Lung (tissue), 12 donors: ENCODE measurements around the gene KHK. TPM values are rescaled to one million over a fixed set of nuclear protein-coding genes. Genes with fewer than 3 reads are reported as not detected.

ENCODE experiments used
- ATAC-seq: fragments of 200-7000 bp; cut with Tn5 transposase; one replicate; pipeline ENCODE4 v1.9.1; 2020; ENCODE audit warnings: moderate number of reproducible peaks; ENCODE audit not compliant: insufficient read depth, low FRiP score
- DNase-seq, 3 donors: peaks; one replicate each; pipeline ENCODE4 v3.0.0-alpha.2; 2013 to 2017
- H3K27ac ChIP-seq, 2 donors: one replicate each; pipeline ENCODE4 v1.5.1; 2013; ENCODE audit warnings: mild to moderate bottlenecking in 2 of 2, moderate library complexity in 2 of 2, control low read depth in 1 of 2, inconsistent platforms in 1 of 2, low read depth in 1 of 2, low read length in 1 of 2
- H3K27me3 ChIP-seq, 3 donors: one replicate each; pipeline ENCODE4 v1.5.1; 2013; ENCODE audit warnings: low read length in 2 of 3; ENCODE audit not compliant: control insufficient read depth in 3 of 3, insufficient read depth in 3 of 3
- H3K36me3 ChIP-seq, 4 donors: one replicate each; pipeline ENCODE4 v1.5.1; 2013; ENCODE audit warnings: low read length in 4 of 4, mild to moderate bottlenecking in 1 of 4, moderate library complexity in 1 of 4; ENCODE audit not compliant: control insufficient read depth in 4 of 4, insufficient read depth in 4 of 4
- H3K4me1 ChIP-seq, 5 donors: one replicate each; pipeline ENCODE4 v1.5.1; 2013; ENCODE audit warnings: low read length in 5 of 5, mild to moderate bottlenecking in 2 of 5, moderate library complexity in 1 of 5; ENCODE audit not compliant: control insufficient read depth in 5 of 5, insufficient read depth in 5 of 5
- H3K4me3 ChIP-seq: one replicate; pipeline ENCODE4 v1.5.1; 2013; ENCODE audit warnings: mild to moderate bottlenecking, control low read depth, moderate library complexity
- H3K9ac ChIP-seq, 2 donors: one replicate each; pipeline ENCODE4 v1.5.1; 2013; ENCODE audit warnings: low read length in 2 of 2, control low read depth in 1 of 2; ENCODE audit not compliant: insufficient read depth in 1 of 2
- H3K9me3 ChIP-seq, 4 donors: one replicate each; pipeline ENCODE4 v1.5.1; 2013; ENCODE audit warnings: low read length in 3 of 4, mild to moderate bottlenecking in 1 of 4, moderate library complexity in 1 of 4; ENCODE audit not compliant: control insufficient read depth in 4 of 4, insufficient read depth in 3 of 4
- CTCF ChIP-seq: IDR thresholded peaks from 2 replicates; pipeline ENCODE4 v1.5.1; 2012; ENCODE audit warnings: mild to moderate bottlenecking; ENCODE audit errors: control extremely low read depth, extremely low read depth
- WGBS, 2 donors: extraction: QIAGEN DNeasy Blood & Tissue Kit; methylation state at CpG; one replicate each; pipeline ENCODE4 v1.1.7; 2013; 5-methylcytosine and 5-hydroxymethylcytosine counted together
- polyA plus RNA-seq, 2 donors: library from polyadenylated mRNA; stranded (reverse); fragments of 200-250 nt; gene quantifications; one replicate each; pipeline ENCODE4 v1.2.1, GENCODE V29; 2013
- total RNA-seq, 2 donors: library from RNA; depleted of rRNA in 1 of 2; stranded (reverse); fragments of >200 nt in 1 of 2; gene quantifications; one replicate each; pipeline ENCODE4 v1.2.1, GENCODE V29; 2014 to 2021
- donor health status: control.
- donor health status: control.
- donor health status: Bipolar disorder and iron deficiency.
- donor health status: healthy.
- donor health status: DM: yes; HTN: yes; CAD: no.

KHK gene
- total and polyA plus RNA-seq, 4 donors = 1.6 to 7.6 (median 3.7) TPM

GRCh38 chr2:27058210-27058609 is 28.4 kb upstream of the KHK start:
- 94 to 96% methylated on average over 10 of the region's 10 CpGs for WGBS, 2 donors
- no peaks in the 10 kb centered on the region for H3K9me3 ChIP-seq
- H3K4me1 ChIP-seq = no peaks in the 10 kb centered on the region
- no peak for TF ChIP-seq CTCF
- no peaks in the 10 kb centered on the region for H3K27me3 ChIP-seq
- H3K4me3 ChIP-seq = no peak overlapping the region
- H3K9ac ChIP-seq = no peak overlapping the region
- no peak for ATAC-seq
- H3K27ac ChIP-seq = no peak overlapping the region
- peaks cover 5 to 59% (median 47%) of the 10 kb centered on the region in 4 donors for H3K36me3 ChIP-seq
- no peak for DNase-seq

- no peak for ATAC-seq
- TF ChIP-seq CTCF = no peak
Measured at GRCh38 chr2:27059141-27059820, 27.3 kb upstream of the KHK start.

GRCh38 chr2:27060323-27060722 is 26.2 kb upstream of the KHK start:
- Histone ChIP-seq H3K4me1 (peaks cover 0 to 8% (median 0%) of the 10 kb centered on the region in 5 donors), H3K36me3 (peaks cover 5 to 45% (median 34%) of the 10 kb centered on the region in 4 donors), H3K27ac (no peak overlapping the region), H3K27me3 (no peaks in the 10 kb centered on the region), H3K9ac (no peak overlapping the region), H3K9me3 (no peaks in the 10 kb centered on the region), H3K4me3 (no peak overlapping the region)
- WGBS, 2 donors = 95% methylated on average over 3 of the region's 3 CpGs
- TF ChIP-seq CTCF = no peak
- DNase-seq (no peak), ATAC-seq (no peak)

More at GRCh38 chr2:27059141-27059820, 27.3 kb upstream of the KHK start:
- Histone ChIP-seq H3K4me3 (no peak overlapping the region), H3K27me3 (no peaks in the 10 kb centered on the region), H3K9me3 (no peaks in the 10 kb centered on the region), H3K36me3 (peaks cover 5 to 51% (median 41%) of the 10 kb centered on the region in 4 donors), H3K27ac (no peak overlapping the region), H3K9ac (no peak overlapping the region), H3K4me1 (peaks cover 0 to 6% (median 0%) of the 10 kb centered on the region in 5 donors)
- no peak for DNase-seq
- 79 to 91% methylated on average over 15 of the region's 15 CpGs for WGBS, 2 donors
